ENCODE measurements around the gene HCFC1R1. TPM values are rescaled to one million over a fixed set of nuclear protein-coding genes. Genes with fewer than 3 reads are reported as not detected.

Gene HCFC1R1
- total and polyA plus RNA-seq, 2 of the 8 experiments (the other 6 are each of a cell fraction or from before 2014, with no cell fraction given), result 72.7 to 138 TPM

DNA sequence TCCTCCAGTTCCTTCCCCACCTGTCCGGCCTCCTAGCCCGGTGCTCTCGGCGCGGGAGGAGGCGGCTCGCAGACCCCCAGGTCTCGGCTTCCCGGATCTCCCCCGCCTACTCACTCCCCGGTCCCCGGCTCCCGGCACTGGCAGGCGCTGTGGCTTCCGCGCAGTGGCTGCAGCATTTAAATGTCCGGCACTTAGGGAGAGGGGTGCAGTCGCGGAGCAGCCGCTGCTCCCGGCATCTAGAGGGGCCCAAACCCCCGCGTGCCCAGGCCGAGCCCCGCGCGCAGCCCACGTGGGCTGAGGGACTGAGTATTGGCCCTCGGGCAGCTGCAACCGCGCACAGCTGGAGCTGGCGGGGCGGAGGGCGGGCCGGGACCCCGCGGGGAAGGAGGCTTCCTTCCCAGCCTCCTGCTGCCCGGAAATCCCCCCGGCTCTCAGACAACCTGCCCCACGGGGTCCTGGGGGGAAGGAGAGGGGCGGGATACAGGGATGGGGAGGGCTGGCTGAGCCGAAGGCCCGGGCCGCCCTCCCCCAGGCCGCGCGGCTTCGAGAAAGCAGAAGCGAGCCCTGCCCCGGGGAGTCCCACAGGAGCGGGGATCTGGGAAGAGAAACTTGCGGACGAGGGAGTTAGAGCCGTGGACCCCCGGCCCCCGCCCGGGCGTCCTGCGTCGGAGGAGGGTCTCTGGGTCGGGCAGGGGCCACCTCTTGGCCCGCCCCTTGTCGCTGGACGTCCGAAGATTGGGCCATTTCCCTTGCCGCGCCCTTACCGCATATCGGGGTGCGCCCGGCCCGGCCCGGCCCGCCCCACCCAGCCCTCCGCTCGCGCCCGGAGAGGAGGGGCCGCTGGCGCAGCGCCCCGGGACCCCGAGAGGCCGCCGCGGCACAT, 22.3 kb upstream of the HCFC1R1 start, which contains the start of gene MMP25:
Gene MMP25, plus strand, starts transcription at position 804 of the 883 bp plus-strand sequence. CDS start 357 bp downstream, outside the sequence.
- H3K18ac ChIP-seq (ENCODE audit: extremely low read depth, low read length), result peak within 1 kb of the TSS; percentile 90
- peak within 1 kb of the TSS; percentile 24 to 60 (median 54); a peak in 6 of 7 replicates for H3K9ac ChIP-seq (replicated peaks in 1 of 4; ENCODE audit: extremely low read depth in 1 of 4, low read depth in 3 of 4, low read length in 3 of 4)
- 1% methylated on average over 36 of the region's 86 CpGs; no CpG with 5 or more reads in 1 of the 2 experiments for WGBS, 2 experiments (ENCODE audit: extremely low coverage in 1 of 2, insufficient coverage in 1 of 2, insufficient read length in 1 of 2, insufficient replicate concordance in 2 of 2, low coverage in 1 of 2, low lambda C conversion rate in 2 of 2, missing lambda C conversion rate in 1 of 2)
- peak within 1 kb of the TSS; percentile 61; the same call in 1 of the 2 replicates for H2BK15ac ChIP-seq (ENCODE audit: low read length)
- no peaks in the 10 kb centered on the region for H3K9me3 ChIP-seq (ENCODE audit: insufficient read depth in 2 of 2, low read depth in 1 of 2, low read length in 1 of 2)
- peaks cover 0 to 3% (median 0%) of the 10 kb centered on the region in 4 experiments; a peak in 3 of 7 replicates for H3K4me1 ChIP-seq (replicated peaks in 1 of 4; ENCODE audit: control insufficient read depth in 3 of 4, insufficient read depth in 4 of 4, low read length in 3 of 4)
- H3K4me2 ChIP-seq (ENCODE audit: insufficient read depth in 1 of 2, low read depth in 2 of 2, low read length in 2 of 2), result peak within 1 kb of the TSS; percentile 79 to 84
- peaks cover 5% of the 10 kb centered on the region; the same call in 1 of the 2 replicates for H3K23me2 ChIP-seq (ENCODE audit: low read depth, low read length)
- H2BK12ac ChIP-seq (ENCODE audit: low read depth, low read length), result no peak within 1 kb of the TSS; the same call in 1 of the 2 replicates
- H3K27me3 ChIP-seq (replicated peaks in 1 of 4; ENCODE audit: control insufficient read depth in 3 of 4, extremely low read depth in 1 of 4, insufficient read depth in 3 of 4, low read length in 3 of 4), result peaks cover 0 to 8% (median 3%) of the 10 kb centered on the region in 4 experiments; a peak in 6 of 7 replicates
- no peak within 1 kb of the TSS for H3K14ac ChIP-seq (ENCODE audit: insufficient read length)
- H2AK5ac ChIP-seq (ENCODE audit: low read depth, low read length), result no peak within 1 kb of the TSS
- H3K23ac ChIP-seq (ENCODE audit: insufficient read length), result no peak within 1 kb of the TSS
- no peaks in the 10 kb centered on the region for H3K36me3 ChIP-seq (ENCODE audit: control insufficient read depth in 2 of 4, insufficient read depth in 4 of 4, low read length in 3 of 4)
- ChIA-PET CTCF (ENCODE audit: partially characterized antibody) (interaction anchor here (1.0 to 8.0 kb wide), 5 partner anchors 9 to 40 kb away, joined by 3 to 98 read pairs (median 6); no protein-coding TSS in a partner anchor), POLR2A (ENCODE audit: partially characterized antibody) (interaction anchor here (0.7 to 34.8 kb wide), 6 partner anchors 9 to 41 kb away, joined by 3 to 1808 read pairs (median 6); partner anchors contain the start of genes BICDL2, CLDN6, CLDN9 and HCFC1R1)
- H4K91ac ChIP-seq (replicated peaks; ENCODE audit: insufficient read length, low read length), result peak within 1 kb of the TSS; percentile 54
- H3K4me3 ChIP-seq (ENCODE audit: extremely low read depth in 1 of 4, insufficient read depth in 2 of 4, low read depth in 3 of 4, low read length in 4 of 4), result peak within 1 kb of the TSS; percentile 66 to 89 (median 80)
- H4K20me1 ChIP-seq (replicated peaks in 1 of 2; ENCODE audit: control insufficient read depth in 1 of 2, insufficient read depth in 2 of 2, low read length in 2 of 2), result peaks cover 0 to 11% of the 10 kb centered on the region in 2 experiments
- peaks cover 0 to 5% of the 10 kb centered on the region in 2 experiments; a peak in 1 of 4 replicates for H3K79me2 ChIP-seq (ENCODE audit: control insufficient read depth in 1 of 2, insufficient read depth in 2 of 2, low read length in 2 of 2)
- no peak for FAIRE-seq
- H2BK5ac ChIP-seq (ENCODE audit: low read depth, low read length), result peak within 1 kb of the TSS; percentile 85; the same call in 1 of the 2 replicates
- peak within 1 kb of the TSS; percentile 21 for H3K4ac ChIP-seq (replicated peaks; ENCODE audit: insufficient read length, low read depth, low read length)
- no peak within 1 kb of the TSS for H2BK120ac ChIP-seq (replicated peaks; ENCODE audit: low read depth, low read length)
- H4K5ac ChIP-seq (ENCODE audit: insufficient read length, low read depth, low read length), result peak within 1 kb of the TSS; percentile 97
- H3K56ac ChIP-seq (replicated peaks; ENCODE audit: insufficient read length, low read depth, low read length), result peak within 1 kb of the TSS; percentile 93
- no peak within 1 kb of the TSS; the same call in 1 of the 2 replicates for H3K27ac ChIP-seq (ENCODE audit: low read depth, low read length)
- no peak for DNase-seq (ENCODE audit: low read depth in 1 of 2, low spot score in 2 of 2)
- no peaks in the 10 kb centered on the region for H3K79me1 ChIP-seq (ENCODE audit: low read depth, low read length)
- H2AFZ ChIP-seq (ENCODE audit: low read length), result no peak within 1 kb of the TSS
- peak within 1 kb of the TSS; percentile 79 for H4K8ac ChIP-seq (ENCODE audit: extremely low read depth, insufficient read depth, low read length)
- H2BK20ac ChIP-seq (ENCODE audit: low read length), result no peak within 1 kb of the TSS
- TF ChIP-seq TCF12 (IDR thresholded peaks at IDR 0.05; ENCODE audit: low read depth, low read length) (no peak), USF2 (IDR thresholded peaks at IDR 0.05; ENCODE audit: low read length) (no peak; the same call in 1 of the 2 replicates), ASH2L (IDR thresholded peaks at IDR 0.05; ENCODE audit: low read length) (peak; percentile 13), SP1 (IDR thresholded peaks at IDR 0.05; ENCODE audit: low read depth, low read length) (no peak), TEAD4 (IDR thresholded peaks at IDR 0.05; ENCODE audit: low read depth, low read length) (no peak), POLR2A (IDR thresholded peaks at IDR 0.05; ENCODE audit: control extremely low read depth in 1 of 2, low read depth in 2 of 2, low read length in 2 of 2) (no peak), FOSL1 (IDR thresholded peaks at IDR 0.05; ENCODE audit: insufficient read depth, low read depth, low read length) (no peak), KDM4A (IDR thresholded peaks at IDR 0.05; ENCODE audit: low read depth, low read length, severe bottlenecking) (peak; percentile 24), ZNF274 (IDR thresholded peaks at IDR 0.05; ENCODE audit: borderline replicate concordance, extremely low read depth, low read length) (no peak), NANOG (IDR thresholded peaks at IDR 0.05; ENCODE audit: insufficient read depth, low read depth, low read length, poor library complexity, severe bottlenecking) (no peak)

All from H1 (cell line).